HCT116 (cell line): ENCODE results near the gene SASS6. TPM values are rescaled to one million over a fixed set of nuclear protein-coding genes. Genes with fewer than 3 reads are reported as not detected.

Experiments used
- ATAC-seq: fragments of 200-7000 bp; cut with Tn5 transposase; 2 replicates; pipeline ENCODE4 v1.9.1; 2020; ENCODE audit warnings: mild to moderate bottlenecking, moderate library complexity
- BruUV-seq: library from RNA; stranded (reverse); fragments of 400-500 nt; replicated peaks from 2 replicates; lab custom pipeline; 2021; lab: Mats Ljungman, UMichigan
- CTCF ChIA-PET: fragments of 300-600 bp; sonication (Branson Sonifier 250); formaldehyde crosslinking; loops from one replicate; lab custom pipeline; 2021; ENCODE audit warnings: antibody characterized with exemption; lab: Charles Lee
- POLR2A ChIA-PET: fragments of 300-600, 350-600 bp; sonication (Branson Sonifier 250); formaldehyde crosslinking; loops from one replicate; lab custom pipeline; 2021; ENCODE audit warnings: antibody characterized with exemption; lab: Charles Lee
- RAD21 ChIA-PET, 2 experiments: fragments of 300-600 bp; sonication (Branson Sonifier 250); formaldehyde crosslinking; loops; one replicate each; lab custom pipeline; 2023; ENCODE audit warnings: low total read pairs in 2 of 2; ENCODE audit not compliant: uncharacterized antibody in 2 of 2, unreplicated experiment in 2 of 2, low non-redundant PET in 1 of 2; lab: Charles Lee
- DNase-seq: peaks from one replicate; pipeline ENCODE4 v3.0.0-alpha.2; 2010; ENCODE audit warnings: low read depth, low spot score
- H2AFZ ChIP-seq: fragments of 200-600 bp; shearing (Covaris generic), sonication (generic); 2 replicates; pipeline ENCODE4 v1.6.1; 2017; ENCODE audit warnings: low read depth, mixed run types, mixed read lengths, antibody characterized with exemption, low read length; ENCODE audit not compliant: poor library complexity, severe bottlenecking
- H3K27ac ChIP-seq: 2 replicates; pipeline ENCODE4 v1.5.1; 2012; ENCODE audit warnings: low read depth, low read length
- H3K27me3 ChIP-seq: fragments of 200-600 bp; sonication (generic); 2 replicates; pipeline ENCODE4 v1.6.1; 2016; ENCODE audit warnings: mixed run types, low read length, mixed read lengths; ENCODE audit not compliant: insufficient read depth
- H3K36me3 ChIP-seq, 2 experiments: fragments of 200-500 bp in 1 of 2; fragments of 200-600 bp in 1 of 2; sonication (Bioruptor generic) in 1 of 2; sonication (generic) in 1 of 2; 2 replicates each; pipeline versions ENCODE4 v1.5.1 to v1.6.1; 2014 to 2016; ENCODE audit warnings: low read length in 2 of 2, inconsistent platforms in 1 of 2, mixed read lengths in 1 of 2, mixed run types in 1 of 2; ENCODE audit not compliant: insufficient read depth in 2 of 2, control insufficient read depth in 1 of 2
- H3K4me1 ChIP-seq, 2 experiments: fragments of 200-600 bp in 1 of 2; sonication (generic) in 1 of 2; 2 replicates each; pipeline versions ENCODE4 v1.5.1 to v1.6.1; 2012 to 2017; ENCODE audit warnings: low read length in 2 of 2, inconsistent platforms in 1 of 2, mild to moderate bottlenecking in 1 of 2, mixed read lengths in 1 of 2, mixed run types in 1 of 2, moderate library complexity in 1 of 2; ENCODE audit not compliant: insufficient read depth in 2 of 2, control insufficient read depth in 1 of 2
- H3K4me2 ChIP-seq: fragments of 200-600 bp; sonication (generic); 2 replicates; pipeline ENCODE4 v1.6.1; 2017; ENCODE audit warnings: mixed run types, low read length, mixed read lengths
- H3K4me3 ChIP-seq, 2 experiments: fragments of 200-600 bp in 1 of 2; sonication (generic) in 1 of 2; replicated peaks in 1 of 2; 2 replicates each; pipeline ENCODE4 v1.5.1; 2011 to 2016; ENCODE audit warnings: low read length in 2 of 2, control low read depth in 1 of 2, low read depth in 1 of 2, mild to moderate bottlenecking in 1 of 2, mixed read lengths in 1 of 2, mixed run types in 1 of 2
- H3K79me2 ChIP-seq: fragments of 200-600 bp; sonication (generic); 2 replicates; pipeline ENCODE4 v1.6.1; 2017; ENCODE audit warnings: mild to moderate bottlenecking, mixed run types, low read length, moderate library complexity, mixed read lengths; ENCODE audit not compliant: insufficient read depth
- H3K9ac ChIP-seq: fragments of 200-600 bp; sonication (generic); 2 replicates; pipeline ENCODE4 v1.6.1; 2016; ENCODE audit warnings: low read length, mixed read lengths
- H3K9me2 ChIP-seq: fragments of 200-600 bp; sonication (generic), shearing (Covaris generic); 2 replicates; pipeline ENCODE4 v1.6.1; 2017; ENCODE audit warnings: mixed run types, mild to moderate bottlenecking, moderate library complexity; ENCODE audit not compliant: insufficient read depth
- H3K9me3 ChIP-seq, 2 experiments: fragments of 200-500 bp in 1 of 2; fragments of 200-600 bp in 1 of 2; sonication (Bioruptor generic) in 1 of 2; sonication (generic) in 1 of 2; 2 replicates each; pipeline ENCODE4 v1.6.1; 2014 to 2017; ENCODE audit warnings: low read length in 2 of 2, mixed read lengths in 2 of 2, inconsistent platforms in 1 of 2, low read depth in 1 of 2, mild to moderate bottlenecking in 1 of 2, mixed run types in 1 of 2, moderate library complexity in 1 of 2; ENCODE audit not compliant: control insufficient read depth in 1 of 2, insufficient read depth in 1 of 2
- H4K20me1 ChIP-seq: fragments of 200-600 bp; sonication (generic), shearing (Covaris generic); 2 replicates; pipeline ENCODE4 v1.6.1; 2017; ENCODE audit warnings: mixed run types, mild to moderate bottlenecking, moderate library complexity; ENCODE audit not compliant: insufficient read depth
- ATF3 ChIP-seq: IDR thresholded peaks from 2 replicates; pipeline ENCODE4 v1.6.1; 2012
- CEBPB ChIP-seq: IDR thresholded peaks from 2 replicates; pipeline ENCODE4 v1.6.1; 2012; ENCODE audit warnings: low read depth
- EGR1 ChIP-seq: IDR thresholded peaks from 2 replicates; pipeline ENCODE4 v1.6.1; 2012; ENCODE audit warnings: low read depth
- ELF1 ChIP-seq: IDR thresholded peaks from 2 replicates; pipeline ENCODE4 v1.6.1; 2012; ENCODE audit warnings: low read depth, borderline replicate concordance
- FOSL1 ChIP-seq: IDR thresholded peaks from 2 replicates; pipeline ENCODE4 v1.6.1; 2012; ENCODE audit warnings: low read depth
- JUND ChIP-seq: IDR thresholded peaks from 2 replicates; pipeline ENCODE4 v1.6.1; 2012
- POLR2A ChIP-seq: IDR thresholded peaks from 2 replicates; pipeline ENCODE4 v1.7.0; 2011; ENCODE audit warnings: borderline replicate concordance; ENCODE audit not compliant: insufficient read depth, insufficient read length; ENCODE audit errors: extremely low read depth
- SIN3A ChIP-seq: IDR thresholded peaks from 2 replicates; pipeline ENCODE4 v1.6.1; 2012; ENCODE audit warnings: low read depth
- TCF7L2 ChIP-seq: IDR thresholded peaks from 2 replicates; pipeline ENCODE4 v1.7.0; 2011; ENCODE audit warnings: borderline replicate concordance, inconsistent platforms; ENCODE audit not compliant: insufficient read depth, insufficient read length; ENCODE audit errors: extremely low read depth
- YY1 ChIP-seq: IDR thresholded peaks from 2 replicates; pipeline ENCODE4 v1.6.1; 2011; ENCODE audit warnings: low read length, low read depth, moderate library complexity, mild to moderate bottlenecking; ENCODE audit not compliant: insufficient replicate concordance; ENCODE audit errors: extremely low read depth
- ZBTB33 ChIP-seq: IDR thresholded peaks from 2 replicates; pipeline ENCODE4 v1.6.1; 2011; ENCODE audit warnings: mild to moderate bottlenecking, low read length, moderate library complexity; ENCODE audit not compliant: insufficient replicate concordance; ENCODE audit errors: extremely low read depth
- ZFX ChIP-seq: fragments of 450-650 bp; IDR thresholded peaks from 2 replicates; pipeline ENCODE4 v1.6.1; 2017
- ZNF274 ChIP-seq: fragments of 200-500 bp; sonication (Bioruptor generic); IDR thresholded peaks from 2 replicates; pipeline ENCODE4 v1.6.1; 2014; ENCODE audit warnings: mild to moderate bottlenecking, low read depth, low read length, inconsistent platforms
- intact Hi-C: fragments of 100-400 bp; cut with micrococcal nuclease; formaldehyde crosslinking; loops from 2 replicates; pipeline ENCODE4 v1.10.0; 2022
- total RNA-seq: library from RNA; stranded (reverse); gene quantifications from one replicate; pipeline ENCODE4 v1.2.1, GENCODE V29; 2021; ENCODE audit not compliant: unreplicated experiment

Gene SASS6
- total RNA-seq, 1 experiment from 2014 or later = 13.7 TPM

GRCh38 chr1:100039591-100039990, 93.1 kb downstream of the SASS6 start:
- BruUV-seq = no TSS peak
- RAD21 ChIA-PET = no interaction called here
- H3K4me3 ChIP-seq = peak overlapping the region; percentile 62 to 75
- CTCF ChIA-PET = no interaction called here
- H2AFZ ChIP-seq = no peak overlapping the region
- no peaks in the 10 kb centered on the region for H3K36me3 ChIP-seq
- intact Hi-C loops = no loop called here
- H3K4me2 ChIP-seq = peak overlapping the region; percentile 79
- H3K27me3 ChIP-seq = no peaks in the 10 kb centered on the region
- no peaks in the 10 kb centered on the region for H3K9me2 ChIP-seq
- peaks cover 76% of the 10 kb centered on the region for H3K79me2 ChIP-seq
- H3K9me3 ChIP-seq = no peaks in the 10 kb centered on the region
- no peak for ATAC-seq
- H3K27ac ChIP-seq = no peak overlapping the region
- H4K20me1 ChIP-seq = no peaks in the 10 kb centered on the region
- TF ChIP-seq TCF7L2 (no peak), ATF3 (no peak), JUND (no peak), ZBTB33 (no peak), POLR2A (no peak), CEBPB (no peak), EGR1 (no peak), ZNF274 (no peak), ELF1 (no peak), SIN3A (no peak), FOSL1 (no peak), ZFX (no peak), YY1 (no peak)
- H3K9ac ChIP-seq = peak overlapping the region; percentile 82; the same call in 1 of the 2 replicates
- no peak for DNase-seq
- POLR2A ChIA-PET = no interaction called here
- peaks cover 0 to 24% of the 10 kb centered on the region in 2 experiments; a peak in 2 of 4 replicates for H3K4me1 ChIP-seq
